ENCODE results near the gene OR51F2.
"Not testable (repeated sequence)": the region's sequence is repeated elsewhere in the genome, so short reads cannot be mapped to it uniquely, and the experiment has no call there.

OR51F2 gene

GRCh38 chr11:4830909-4831308 lies 9.8 kb downstream of the OR51F2 start:
- Histone ChIP-seq H3K36me3 (ENCODE audit: control insufficient read depth in 2 of 2, insufficient read depth in 2 of 2, low read length in 2 of 2) (no peaks in the 10 kb centered on the region), H3K27me3 (ENCODE audit: control insufficient read depth in 1 of 2, insufficient read depth in 2 of 2, low read length in 2 of 2) (no peaks in the 10 kb centered on the region), H3K27ac (ENCODE audit: low read length) (no peak overlapping the region), H3K4me3 (ENCODE audit: low read length in 2 of 2) (no peak overlapping the region), H3K9me3 (ENCODE audit: control insufficient read depth in 2 of 2, low read length in 2 of 2) (no peaks in the 10 kb centered on the region), H3K9ac (ENCODE audit: low read length in 2 of 2) (no peak overlapping the region), H3K4me1 (ENCODE audit: control insufficient read depth, insufficient read depth, low read length) (no peaks in the 10 kb centered on the region)

DNA sequence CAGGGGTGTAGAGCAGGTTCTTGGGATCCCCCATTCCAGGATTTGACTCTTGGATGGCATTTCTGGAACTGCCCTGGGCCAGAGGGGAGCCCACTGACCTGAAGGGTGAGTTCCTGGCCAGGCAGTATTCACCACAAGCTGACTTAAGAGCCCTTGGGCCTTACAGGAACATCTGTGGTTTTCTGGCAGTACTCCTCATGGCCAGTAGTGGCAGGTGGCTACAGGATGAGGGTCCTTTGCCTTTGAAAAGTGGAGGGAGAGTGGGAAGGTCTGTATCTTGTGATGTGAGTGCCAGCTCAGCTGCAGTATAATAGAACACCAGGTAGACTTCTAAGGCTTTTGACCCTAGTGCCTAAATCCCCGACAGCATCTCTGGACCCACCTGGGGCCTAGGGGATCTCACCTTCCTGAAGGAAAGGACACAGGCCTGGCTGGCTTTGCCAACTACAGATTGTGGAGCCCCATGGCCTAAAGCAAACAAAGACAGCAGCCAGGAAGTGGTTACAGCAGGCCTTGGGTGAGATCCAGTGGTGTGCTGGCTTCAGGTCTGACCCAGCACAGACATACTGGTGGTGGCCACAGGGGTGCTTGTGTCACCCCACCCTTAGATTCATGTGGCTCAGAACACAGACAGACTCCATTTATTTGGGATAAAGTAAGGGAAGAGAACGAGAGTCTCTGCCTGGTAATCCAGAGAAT lies 18.9 kb downstream of the OR51F2 start:
- no peaks in the 10 kb centered on the region for H3K36me3 ChIP-seq (ENCODE audit: control insufficient read depth in 2 of 2, insufficient read depth in 2 of 2, low read length in 2 of 2)
- H3K4me3 ChIP-seq (ENCODE audit: low read length in 2 of 2): no peak overlapping the region
- no peaks in the 10 kb centered on the region for H3K4me1 ChIP-seq (ENCODE audit: control insufficient read depth, insufficient read depth, low read length)
- no peaks in the 10 kb centered on the region for H3K27me3 ChIP-seq (ENCODE audit: control insufficient read depth in 1 of 2, insufficient read depth in 2 of 2, low read length in 2 of 2)
- H3K9me3 ChIP-seq (ENCODE audit: control insufficient read depth in 2 of 2, low read length in 2 of 2): no peaks in the 10 kb centered on the region
- no peak overlapping the region for H3K27ac ChIP-seq (ENCODE audit: low read length)
- H3K9ac ChIP-seq (ENCODE audit: low read length in 2 of 2): no peak overlapping the region

- Histone ChIP-seq H3K9me3 (ENCODE audit: control insufficient read depth in 2 of 2, low read length in 2 of 2) (no peaks in the 10 kb centered on the region), H3K4me1 (ENCODE audit: control insufficient read depth, insufficient read depth, low read length) (no peaks in the 10 kb centered on the region), H3K4me3 (ENCODE audit: low read length in 2 of 2) (no peak within 1 kb of the TSS), H3K27me3 (ENCODE audit: control insufficient read depth in 1 of 2, insufficient read depth in 2 of 2, low read length in 2 of 2) (no peaks in the 10 kb centered on the region), H3K27ac (ENCODE audit: low read length) (no peak within 1 kb of the TSS), H3K9ac (ENCODE audit: low read length in 2 of 2) (no peak within 1 kb of the TSS), H3K36me3 (ENCODE audit: control insufficient read depth in 2 of 2, insufficient read depth in 2 of 2, low read length in 2 of 2) (no peaks in the 10 kb centered on the region)
Measured at GRCh38 chr11:4848908-4849532, 27.9 kb downstream of the OR51F2 start, which contains the start of gene OR51S1. TSS of gene OR51S1 (minus strand) at chr11:4849208. CDS start at chr11:4849208, 0 bp downstream.

- Histone ChIP-seq H3K4me1 (ENCODE audit: control insufficient read depth, insufficient read depth, low read length) (no peaks in the 10 kb centered on the region), H3K4me3 (ENCODE audit: low read length in 2 of 2) (peak overlapping the region in 1 of 2 donors; percentile 50), H3K9me3 (ENCODE audit: control insufficient read depth in 2 of 2, low read length in 2 of 2) (no peaks in the 10 kb centered on the region), H3K27ac (ENCODE audit: low read length) (no peak overlapping the region), H3K27me3 (ENCODE audit: control insufficient read depth in 1 of 2, insufficient read depth in 2 of 2, low read length in 2 of 2) (no peaks in the 10 kb centered on the region), H3K9ac (ENCODE audit: low read length in 2 of 2) (no peak overlapping the region), H3K36me3 (ENCODE audit: control insufficient read depth in 2 of 2, insufficient read depth in 2 of 2, low read length in 2 of 2) (no peaks in the 10 kb centered on the region)
Measured at GRCh38 chr11:4851033-4851432, 29.9 kb downstream of the OR51F2 start.

GRCh38 chr11:4854286-4854685 lies 33.2 kb downstream of the OR51F2 start:
- H3K4me3 ChIP-seq (ENCODE audit: low read length in 2 of 2): not testable (repeated sequence)

GRCh38 chr11:4862447-4863236 lies 41.5 kb downstream of the OR51F2 start:
- Histone ChIP-seq H3K9me3 (ENCODE audit: control insufficient read depth in 2 of 2, low read length in 2 of 2) (peaks cover 0 to 5% of the 10 kb centered on the region in 2 donors), H3K4me3 (ENCODE audit: low read length in 2 of 2) (no peak overlapping the region), H3K9ac (ENCODE audit: low read length in 2 of 2) (no peak overlapping the region), H3K4me1 (ENCODE audit: control insufficient read depth, insufficient read depth, low read length) (no peaks in the 10 kb centered on the region), H3K27ac (ENCODE audit: low read length) (no peak overlapping the region), H3K36me3 (ENCODE audit: control insufficient read depth in 2 of 2, insufficient read depth in 2 of 2, low read length in 2 of 2) (no peaks in the 10 kb centered on the region), H3K27me3 (ENCODE audit: control insufficient read depth in 1 of 2, insufficient read depth in 2 of 2, low read length in 2 of 2) (no peaks in the 10 kb centered on the region)

More at GRCh38 chr11:4854286-4854685, 33.2 kb downstream of the OR51F2 start:
- H3K27ac ChIP-seq (ENCODE audit: low read length); H3K9ac ChIP-seq (ENCODE audit: low read length in 2 of 2); H3K36me3 ChIP-seq (ENCODE audit: control insufficient read depth in 2 of 2, insufficient read depth in 2 of 2, low read length in 2 of 2); H3K4me1 ChIP-seq (ENCODE audit: control insufficient read depth, insufficient read depth, low read length); H3K9me3 ChIP-seq (ENCODE audit: control insufficient read depth in 2 of 2, low read length in 2 of 2); H3K27me3 ChIP-seq (ENCODE audit: control insufficient read depth in 1 of 2, insufficient read depth in 2 of 2, low read length in 2 of 2): not testable (repeated sequence)

DNA sequence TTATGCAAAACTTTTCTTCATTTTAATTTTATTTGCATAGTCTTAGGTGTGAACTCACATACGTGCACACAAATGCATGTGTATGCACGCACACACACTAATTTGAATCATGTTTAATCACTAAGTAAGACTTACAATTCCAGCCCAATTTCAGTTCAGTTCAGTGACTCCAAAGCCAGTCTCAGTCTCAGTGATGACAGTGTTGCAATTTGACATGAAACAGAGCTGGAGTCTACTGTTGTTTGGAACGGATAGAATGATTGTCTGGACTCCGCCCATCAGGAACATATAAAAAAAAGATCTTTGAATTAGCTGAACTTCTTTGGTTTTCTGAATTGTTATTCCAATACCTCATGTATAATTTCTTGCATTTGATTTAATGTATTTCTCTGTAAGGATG lies 42.8 kb downstream of the OR51F2 start:
- Histone ChIP-seq H3K4me3 (ENCODE audit: low read length in 2 of 2) (no peak overlapping the region), H3K27me3 (ENCODE audit: control insufficient read depth in 1 of 2, insufficient read depth in 2 of 2, low read length in 2 of 2) (no peaks in the 10 kb centered on the region), H3K9ac (ENCODE audit: low read length in 2 of 2) (no peak overlapping the region), H3K36me3 (ENCODE audit: control insufficient read depth in 2 of 2, insufficient read depth in 2 of 2, low read length in 2 of 2) (no peaks in the 10 kb centered on the region), H3K4me1 (ENCODE audit: control insufficient read depth, insufficient read depth, low read length) (no peaks in the 10 kb centered on the region), H3K27ac (ENCODE audit: low read length) (no peak overlapping the region), H3K9me3 (ENCODE audit: control insufficient read depth in 2 of 2, low read length in 2 of 2) (peaks cover 0 to 5% of the 10 kb centered on the region in 2 donors)

DNA sequence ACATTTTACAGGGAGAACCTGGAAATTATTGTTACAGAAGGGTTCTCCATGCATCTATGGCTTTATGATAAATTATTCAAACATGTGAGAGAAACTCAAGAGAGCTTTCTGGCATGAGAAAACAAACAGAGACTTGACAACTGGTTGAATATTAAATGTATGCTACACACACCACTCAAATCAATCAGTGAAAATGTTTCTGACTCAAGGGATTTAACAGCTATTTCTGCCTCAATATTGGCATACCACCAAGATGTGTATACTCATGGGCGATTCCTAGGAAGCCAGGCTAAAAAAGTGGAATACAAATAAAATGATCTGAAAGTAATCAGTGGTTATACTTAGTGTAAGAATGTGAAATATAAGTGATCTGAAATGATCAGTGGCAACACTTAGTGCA lies 44.7 kb downstream of the OR51F2 start:
- Histone ChIP-seq H3K36me3 (ENCODE audit: control insufficient read depth in 2 of 2, insufficient read depth in 2 of 2, low read length in 2 of 2) (no peaks in the 10 kb centered on the region), H3K27ac (ENCODE audit: low read length) (no peak overlapping the region), H3K4me3 (ENCODE audit: low read length in 2 of 2) (no peak overlapping the region), H3K27me3 (ENCODE audit: control insufficient read depth in 1 of 2, insufficient read depth in 2 of 2, low read length in 2 of 2) (no peaks in the 10 kb centered on the region), H3K4me1 (ENCODE audit: control insufficient read depth, insufficient read depth, low read length) (no peaks in the 10 kb centered on the region), H3K9me3 (ENCODE audit: control insufficient read depth in 2 of 2, low read length in 2 of 2) (no peaks in the 10 kb centered on the region), H3K9ac (ENCODE audit: low read length in 2 of 2) (no peak overlapping the region)
